H9 (cell line): Measurements from ENCODE around the gene GALNT17. TPM values are rescaled to one million over a fixed set of nuclear protein-coding genes. Genes with fewer than 3 reads are reported as not detected.

Experiments used
- DNase-seq: peaks from one replicate; pipeline ENCODE4 v3.0.0-alpha.2; 2017
- H2AFZ ChIP-seq: one replicate; pipeline ENCODE4 v1.6.1; 2013; ENCODE audit warnings: mild to moderate bottlenecking, low read length, control low read depth, moderate library complexity
- H2AK5ac ChIP-seq: 2 replicates; pipeline ENCODE4 v1.6.1; 2013; ENCODE audit warnings: low read length, control low read depth, mixed read lengths; ENCODE audit not compliant: insufficient read length
- H2BK120ac ChIP-seq: one replicate; pipeline ENCODE4 v1.6.1; 2013; ENCODE audit warnings: low read depth, mild to moderate bottlenecking, low read length, control low read depth, inconsistent platforms; ENCODE audit not compliant: poor library complexity, severe bottlenecking
- H2BK12ac ChIP-seq: 2 replicates; pipeline ENCODE4 v1.6.1; 2013; ENCODE audit warnings: low read length, control low read depth, mixed read lengths, low read depth; ENCODE audit not compliant: insufficient read length
- H2BK15ac ChIP-seq: 2 replicates; pipeline ENCODE4 v1.6.1; 2013; ENCODE audit warnings: low read depth, low read length, control low read depth
- H2BK20ac ChIP-seq: one replicate; pipeline ENCODE4 v1.6.1; 2013; ENCODE audit warnings: low read depth, mild to moderate bottlenecking, low read length, control low read depth, inconsistent platforms; ENCODE audit not compliant: poor library complexity, severe bottlenecking
- H2BK5ac ChIP-seq: 2 replicates; pipeline ENCODE4 v1.6.1; 2013; ENCODE audit warnings: low read length, control low read depth, mixed read lengths; ENCODE audit not compliant: insufficient read length
- H3K14ac ChIP-seq: 2 replicates; pipeline ENCODE4 v1.6.1; 2013; ENCODE audit warnings: low read length, control low read depth; ENCODE audit not compliant: insufficient read depth
- H3K18ac ChIP-seq: 2 replicates; pipeline ENCODE4 v1.6.1; 2013; ENCODE audit warnings: low read depth, mild to moderate bottlenecking, mixed read lengths, low read length, control low read depth; ENCODE audit not compliant: insufficient read length
- H3K23ac ChIP-seq: 2 replicates; pipeline ENCODE4 v1.6.1; 2013; ENCODE audit warnings: low read length, control low read depth, mixed read lengths, low read depth; ENCODE audit not compliant: insufficient read length
- H3K23me2 ChIP-seq: 2 replicates; pipeline ENCODE4 v1.6.1; 2013; ENCODE audit warnings: low read depth, mild to moderate bottlenecking, mixed read lengths, low read length, control low read depth; ENCODE audit not compliant: insufficient read length, poor library complexity, severe bottlenecking
- H3K27ac ChIP-seq: 2 replicates; pipeline ENCODE4 v1.5.1; 2013; ENCODE audit warnings: low read length, control low read depth, mixed read lengths, low read depth; ENCODE audit not compliant: insufficient read length
- H3K27me3 ChIP-seq: 2 replicates; pipeline ENCODE4 v1.6.1; 2013; ENCODE audit warnings: low read length, control low read depth, inconsistent platforms; ENCODE audit not compliant: insufficient read depth
- H3K4ac ChIP-seq: 2 replicates; pipeline ENCODE4 v1.6.1; 2013; ENCODE audit warnings: low read depth, mild to moderate bottlenecking, control low read depth, inconsistent platforms, low read length, moderate library complexity
- H3K4me1 ChIP-seq: 2 replicates; pipeline ENCODE4 v1.6.1; 2013; ENCODE audit warnings: low read length, control low read depth, inconsistent platforms; ENCODE audit not compliant: insufficient read depth
- H3K4me2 ChIP-seq: 2 replicates; pipeline ENCODE4 v1.6.1; 2013; ENCODE audit warnings: low read length, control low read depth, mixed read lengths; ENCODE audit not compliant: insufficient read length, insufficient read depth
- H3K56ac ChIP-seq: 2 replicates; pipeline ENCODE4 v1.6.1; 2013; ENCODE audit warnings: low read depth, mild to moderate bottlenecking, mixed read lengths, low read length, control low read depth; ENCODE audit not compliant: insufficient read length
- H3K79me1 ChIP-seq: 2 replicates; pipeline ENCODE4 v1.6.1; 2013; ENCODE audit warnings: low read depth, mild to moderate bottlenecking, moderate library complexity, low read length, control low read depth, inconsistent platforms; ENCODE audit not compliant: insufficient read depth, poor library complexity, severe bottlenecking
- H3K79me2 ChIP-seq: 2 replicates; pipeline ENCODE4 v1.6.1; 2013; ENCODE audit warnings: low read length, control low read depth, inconsistent platforms; ENCODE audit not compliant: insufficient read depth
- H3K9ac ChIP-seq: 2 replicates; pipeline ENCODE4 v1.6.1; 2013; ENCODE audit warnings: low read length, control low read depth, mixed read lengths; ENCODE audit not compliant: insufficient read length; ENCODE audit errors: extremely low read depth
- H3K9me3 ChIP-seq: one replicate; pipeline ENCODE4 v1.6.1; 2013; ENCODE audit warnings: low read depth, low read length, inconsistent platforms; ENCODE audit not compliant: control insufficient read depth
- H3T11ph ChIP-seq: one replicate; pipeline ENCODE4 v1.6.1; 2013; ENCODE audit warnings: mild to moderate bottlenecking, low read length, control low read depth, inconsistent platforms
- H4K20me1 ChIP-seq: one replicate; pipeline ENCODE4 v1.6.1; 2013; ENCODE audit not compliant: control insufficient read depth, insufficient read length, insufficient read depth
- H4K5ac ChIP-seq: 2 replicates; pipeline ENCODE4 v1.6.1; 2013; ENCODE audit warnings: low read depth, mild to moderate bottlenecking, mixed read lengths, low read length, control low read depth; ENCODE audit not compliant: insufficient read length
- H4K8ac ChIP-seq: replicated peaks from 2 replicates; pipeline ENCODE4 v1.6.1; 2013; ENCODE audit warnings: low read length, control low read depth, mixed read lengths, low read depth; ENCODE audit not compliant: insufficient read length
- H4K91ac ChIP-seq: 2 replicates; pipeline ENCODE4 v1.6.1; 2013; ENCODE audit warnings: low read depth, mild to moderate bottlenecking, moderate library complexity, mixed read lengths, low read length, control low read depth; ENCODE audit not compliant: insufficient read length
- H3K27ac Mint-ChIP-seq, 3 experiments: 2 replicates in 2 of 3; 3 replicates in 1 of 3; pipeline ENCODE4 v1.8.0; 2020 to 2021; ENCODE audit warnings: mixed read lengths in 3 of 3, mild to moderate bottlenecking in 1 of 3, moderate library complexity in 1 of 3
- H3K27me3 Mint-ChIP-seq: 2 replicates; pipeline ENCODE4 v1.8.0; 2021; ENCODE audit warnings: low read depth, mild to moderate bottlenecking, moderate library complexity, mixed read lengths
- H3K36me3 Mint-ChIP-seq, 3 experiments: 2 replicates in 2 of 3; 3 replicates in 1 of 3; pipeline ENCODE4 v1.8.0; 2020 to 2021; ENCODE audit warnings: low read depth in 3 of 3, mixed read lengths in 3 of 3; ENCODE audit not compliant: insufficient read depth in 1 of 3
- H3K4me1 Mint-ChIP-seq, 2 experiments: 2 replicates each; pipeline ENCODE4 v1.8.0; 2020; ENCODE audit warnings: mixed read lengths in 2 of 2
- H3K4me3 Mint-ChIP-seq, 2 experiments: 2 replicates in 1 of 2; 3 replicates in 1 of 2; pipeline ENCODE4 v1.8.0; 2020 to 2021; ENCODE audit warnings: mild to moderate bottlenecking in 2 of 2, mixed read lengths in 2 of 2, moderate library complexity in 1 of 2
- H3K9me3 Mint-ChIP-seq, 2 experiments: 2 replicates in 1 of 2; 3 replicates in 1 of 2; pipeline ENCODE4 v1.8.0; 2020; ENCODE audit warnings: mild to moderate bottlenecking in 2 of 2, mixed read lengths in 2 of 2, moderate library complexity in 1 of 2
- WGBS: extraction: QIAGEN DNeasy Blood & Tissue Kit; methylation state at CpG from one replicate; pipeline ENCODE4 v1.1.7; 2013; ENCODE audit warnings: missing lambda C conversion rate, low lambda C conversion rate, mixed read lengths; ENCODE audit not compliant: insufficient read length; ENCODE audit errors: extremely low coverage; 5-methylcytosine and 5-hydroxymethylcytosine counted together
- total RNA-seq: library from RNA; stranded (reverse); gene quantifications from 2 replicates; pipeline ENCODE4 v1.2.1, GENCODE V29; 2021
- TF ChIP-seq, protein P1 (sequence below): fragments of 200-600 bp; sonication (generic); conservative IDR thresholded peaks from 3 replicates; pipeline ENCODE4 v1.8.0; 2021; ENCODE audit warnings: antibody characterized with exemption, mild to moderate bottlenecking

Gene GALNT17
- total RNA-seq, 1 experiment from 2014 or later, result 43.2 TPM

- Histone ChIP-seq H3K23ac (no peak overlapping the region), H3K56ac (no peak overlapping the region), H3K27ac (no peak overlapping the region), H3K4me2 (no peak overlapping the region), H2BK5ac (no peak overlapping the region), H4K91ac (no peak overlapping the region), H4K8ac (no peak overlapping the region), H3K14ac (no peak overlapping the region), H3K4me1 (no peaks in the 10 kb centered on the region), H3K9me3 (no peaks in the 10 kb centered on the region), H2AK5ac (no peak overlapping the region), H4K5ac (no peak overlapping the region), H2BK15ac (no peak overlapping the region), H2BK120ac (no peak overlapping the region), H4K20me1 (no peaks in the 10 kb centered on the region), H3K4ac (no peak overlapping the region), H3K9ac (no peak overlapping the region), H3T11ph (no peak overlapping the region), H2AFZ (no peak overlapping the region), H3K27me3 (no peaks in the 10 kb centered on the region), H3K18ac (no peak overlapping the region), H3K79me2 (peaks cover 34% of the 10 kb centered on the region; the same call in 1 of the 2 replicates), H3K79me1 (peaks cover 10% of the 10 kb centered on the region), H2BK20ac (no peak overlapping the region), H3K23me2 (no peaks in the 10 kb centered on the region), H2BK12ac (no peak overlapping the region)
- WGBS, result no CpG with 5 or more reads among the region's 6 CpGs
- TF ChIP-seq, protein P1, sequence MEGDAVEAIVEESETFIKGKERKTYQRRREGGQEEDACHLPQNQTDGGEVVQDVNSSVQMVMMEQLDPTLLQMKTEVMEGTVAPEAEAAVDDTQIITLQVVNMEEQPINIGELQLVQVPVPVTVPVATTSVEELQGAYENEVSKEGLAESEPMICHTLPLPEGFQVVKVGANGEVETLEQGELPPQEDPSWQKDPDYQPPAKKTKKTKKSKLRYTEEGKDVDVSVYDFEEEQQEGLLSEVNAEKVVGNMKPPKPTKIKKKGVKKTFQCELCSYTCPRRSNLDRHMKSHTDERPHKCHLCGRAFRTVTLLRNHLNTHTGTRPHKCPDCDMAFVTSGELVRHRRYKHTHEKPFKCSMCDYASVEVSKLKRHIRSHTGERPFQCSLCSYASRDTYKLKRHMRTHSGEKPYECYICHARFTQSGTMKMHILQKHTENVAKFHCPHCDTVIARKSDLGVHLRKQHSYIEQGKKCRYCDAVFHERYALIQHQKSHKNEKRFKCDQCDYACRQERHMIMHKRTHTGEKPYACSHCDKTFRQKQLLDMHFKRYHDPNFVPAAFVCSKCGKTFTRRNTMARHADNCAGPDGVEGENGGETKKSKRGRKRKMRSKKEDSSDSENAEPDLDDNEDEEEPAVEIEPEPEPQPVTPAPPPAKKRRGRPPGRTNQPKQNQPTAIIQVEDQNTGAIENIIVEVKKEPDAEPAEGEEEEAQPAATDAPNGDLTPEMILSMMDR, result no peak
- DNase-seq, result no peak
- 0 out of 2 replicates have a peak, but pooled peaks cover 2% of the 10 kb centered on the region for H3K27me3 Mint-ChIP-seq
- H3K9me3 Mint-ChIP-seq, result peaks cover 24 to 25% of the 10 kb centered on the region in 2 experiments
- H3K27ac Mint-ChIP-seq, result peak overlapping the region in 1 of 3 experiments; percentile 66; a peak in 2 of 7 replicates
- H3K4me3 Mint-ChIP-seq, result no peak overlapping the region
- H3K36me3 Mint-ChIP-seq, result peaks cover 36 to 59% (median 54%) of the 10 kb centered on the region in 3 experiments
- peaks cover 13 to 15% of the 10 kb centered on the region in 2 experiments for H3K4me1 Mint-ChIP-seq
Observed at GRCh38 chr7:71191771-71192170, 59.8 kb downstream of the GALNT17 start.
